C4-2B (cell line): ENCODE data around the gene ATP10D.

Experiments used
- CTCF ChIP-seq: fragments of 450-650 bp; conservative IDR thresholded peaks from 2 replicates; pipeline ENCODE4 v1.5.1; 2017; ENCODE audit warnings: mild to moderate bottlenecking
- ZFX ChIP-seq: fragments of 450-650 bp; IDR thresholded peaks from 2 replicates; pipeline ENCODE4 v1.6.1; 2017

GRCh38 chr4:47641755-47642154 is 156.7 kb downstream of the ATP10D start:
- TF ChIP-seq CTCF (no peak), ZFX (no peak)
